Measurements from ENCODE around the gene SPTBN4.

SPTBN4 gene

DNA sequence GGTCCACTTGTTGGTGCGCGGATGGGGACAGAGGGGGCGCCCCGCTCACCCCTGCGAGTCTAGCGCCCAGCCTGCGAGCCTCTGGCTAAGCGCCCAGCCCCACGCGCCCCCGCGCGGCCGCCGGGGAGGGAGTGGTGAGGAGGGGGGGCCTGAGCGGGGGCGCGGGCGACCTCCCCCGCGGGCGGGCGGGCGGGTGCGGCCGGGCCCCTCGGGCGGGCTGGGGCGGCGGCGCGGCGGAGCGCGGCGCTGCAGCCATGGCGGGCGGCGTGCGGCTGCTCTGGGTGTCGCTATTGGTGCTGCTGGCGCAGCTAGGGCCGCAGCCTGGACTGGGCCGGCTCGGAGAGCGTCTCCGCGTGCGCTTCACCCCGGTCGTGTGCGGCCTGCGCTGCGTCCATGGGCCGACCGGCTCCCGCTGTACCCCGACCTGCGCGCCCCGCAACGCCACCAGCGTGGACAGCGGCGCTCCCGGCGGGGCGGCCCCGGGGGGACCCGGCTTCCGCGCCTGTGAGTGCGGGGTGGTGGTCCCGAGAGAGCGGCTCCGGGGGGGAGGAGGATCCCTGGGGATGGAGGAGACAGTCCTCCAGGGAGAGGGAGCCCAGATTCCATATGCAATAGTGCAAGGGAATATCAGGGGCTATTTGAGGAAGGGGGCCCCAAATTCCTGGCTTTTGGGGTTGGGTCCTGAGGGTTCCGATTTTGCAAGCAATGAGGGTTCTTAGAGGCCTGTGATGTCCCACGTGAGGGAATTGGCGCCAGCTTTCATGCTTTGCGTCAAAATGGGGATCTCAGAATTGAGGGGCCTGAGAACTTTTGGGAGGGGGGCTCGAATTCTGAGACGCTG is 134.6 kb downstream of the SPTBN4 start, which contains the start of gene LTBP4 (continued):
- TF ChIP-seq, protein P1, sequence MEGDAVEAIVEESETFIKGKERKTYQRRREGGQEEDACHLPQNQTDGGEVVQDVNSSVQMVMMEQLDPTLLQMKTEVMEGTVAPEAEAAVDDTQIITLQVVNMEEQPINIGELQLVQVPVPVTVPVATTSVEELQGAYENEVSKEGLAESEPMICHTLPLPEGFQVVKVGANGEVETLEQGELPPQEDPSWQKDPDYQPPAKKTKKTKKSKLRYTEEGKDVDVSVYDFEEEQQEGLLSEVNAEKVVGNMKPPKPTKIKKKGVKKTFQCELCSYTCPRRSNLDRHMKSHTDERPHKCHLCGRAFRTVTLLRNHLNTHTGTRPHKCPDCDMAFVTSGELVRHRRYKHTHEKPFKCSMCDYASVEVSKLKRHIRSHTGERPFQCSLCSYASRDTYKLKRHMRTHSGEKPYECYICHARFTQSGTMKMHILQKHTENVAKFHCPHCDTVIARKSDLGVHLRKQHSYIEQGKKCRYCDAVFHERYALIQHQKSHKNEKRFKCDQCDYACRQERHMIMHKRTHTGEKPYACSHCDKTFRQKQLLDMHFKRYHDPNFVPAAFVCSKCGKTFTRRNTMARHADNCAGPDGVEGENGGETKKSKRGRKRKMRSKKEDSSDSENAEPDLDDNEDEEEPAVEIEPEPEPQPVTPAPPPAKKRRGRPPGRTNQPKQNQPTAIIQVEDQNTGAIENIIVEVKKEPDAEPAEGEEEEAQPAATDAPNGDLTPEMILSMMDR (tag by site-specific recombination; IDR thresholded peaks at IDR 0.05) = peak; percentile 90
- TF ChIP-seq BCL11B (tag by site-specific recombination; IDR thresholded peaks at IDR 0.05; ENCODE audit: low read depth) = no peak
- no peak for TF ChIP-seq ZNF600 (tag by site-specific recombination; IDR thresholded peaks at IDR 0.05)
- TF ChIP-seq GFI1B (tag by site-specific recombination; IDR thresholded peaks at IDR 0.05) = no peak
- no peak; the same call in 1 of the 2 replicates for TF ChIP-seq ZNF785 (tag by site-specific recombination; IDR thresholded peaks at IDR 0.05)
- TF ChIP-seq ZNF23 (tag by site-specific recombination; IDR thresholded peaks at IDR 0.05; ENCODE audit: borderline replicate concordance) = 0 out of 2 replicates have a peak, but pooled peaks have one; percentile 1
- TF ChIP-seq, protein P2, sequence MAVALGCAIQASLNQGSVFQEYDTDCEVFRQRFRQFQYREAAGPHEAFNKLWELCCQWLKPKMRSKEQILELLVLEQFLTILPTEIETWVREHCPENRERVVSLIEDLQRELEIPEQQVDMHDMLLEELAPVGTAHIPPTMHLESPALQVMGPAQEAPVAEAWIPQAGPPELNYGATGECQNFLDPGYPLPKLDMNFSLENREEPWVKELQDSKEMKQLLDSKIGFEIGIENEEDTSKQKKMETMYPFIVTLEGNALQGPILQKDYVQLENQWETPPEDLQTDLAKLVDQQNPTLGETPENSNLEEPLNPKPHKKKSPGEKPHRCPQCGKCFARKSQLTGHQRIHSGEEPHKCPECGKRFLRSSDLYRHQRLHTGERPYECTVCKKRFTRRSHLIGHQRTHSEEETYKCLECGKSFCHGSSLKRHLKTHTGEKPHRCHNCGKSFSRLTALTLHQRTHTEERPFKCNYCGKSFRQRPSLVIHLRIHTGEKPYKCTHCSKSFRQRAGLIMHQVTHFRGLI (tag by site-specific recombination; IDR thresholded peaks at IDR 0.05) = peak; percentile 81
- TF ChIP-seq, protein P3, sequence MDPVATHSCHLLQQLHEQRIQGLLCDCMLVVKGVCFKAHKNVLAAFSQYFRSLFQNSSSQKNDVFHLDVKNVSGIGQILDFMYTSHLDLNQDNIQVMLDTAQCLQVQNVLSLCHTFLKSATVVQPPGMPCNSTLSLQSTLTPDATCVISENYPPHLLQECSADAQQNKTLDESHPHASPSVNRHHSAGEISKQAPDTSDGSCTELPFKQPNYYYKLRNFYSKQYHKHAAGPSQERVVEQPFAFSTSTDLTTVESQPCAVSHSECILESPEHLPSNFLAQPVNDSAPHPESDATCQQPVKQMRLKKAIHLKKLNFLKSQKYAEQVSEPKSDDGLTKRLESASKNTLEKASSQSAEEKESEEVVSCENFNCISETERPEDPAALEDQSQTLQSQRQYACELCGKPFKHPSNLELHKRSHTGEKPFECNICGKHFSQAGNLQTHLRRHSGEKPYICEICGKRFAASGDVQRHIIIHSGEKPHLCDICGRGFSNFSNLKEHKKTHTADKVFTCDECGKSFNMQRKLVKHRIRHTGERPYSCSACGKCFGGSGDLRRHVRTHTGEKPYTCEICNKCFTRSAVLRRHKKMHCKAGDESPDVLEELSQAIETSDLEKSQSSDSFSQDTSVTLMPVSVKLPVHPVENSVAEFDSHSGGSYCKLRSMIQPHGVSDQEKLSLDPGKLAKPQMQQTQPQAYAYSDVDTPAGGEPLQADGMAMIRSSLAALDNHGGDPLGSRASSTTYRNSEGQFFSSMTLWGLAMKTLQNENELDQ (tag by site-specific recombination; IDR thresholded peaks at IDR 0.05; ENCODE audit: low read depth) = no peak
- 0 out of 2 replicates have a peak, but pooled peaks have one; percentile 41 for TF ChIP-seq YY2 (tag by site-specific recombination; IDR thresholded peaks at IDR 0.05)
- TF ChIP-seq, protein P4, sequence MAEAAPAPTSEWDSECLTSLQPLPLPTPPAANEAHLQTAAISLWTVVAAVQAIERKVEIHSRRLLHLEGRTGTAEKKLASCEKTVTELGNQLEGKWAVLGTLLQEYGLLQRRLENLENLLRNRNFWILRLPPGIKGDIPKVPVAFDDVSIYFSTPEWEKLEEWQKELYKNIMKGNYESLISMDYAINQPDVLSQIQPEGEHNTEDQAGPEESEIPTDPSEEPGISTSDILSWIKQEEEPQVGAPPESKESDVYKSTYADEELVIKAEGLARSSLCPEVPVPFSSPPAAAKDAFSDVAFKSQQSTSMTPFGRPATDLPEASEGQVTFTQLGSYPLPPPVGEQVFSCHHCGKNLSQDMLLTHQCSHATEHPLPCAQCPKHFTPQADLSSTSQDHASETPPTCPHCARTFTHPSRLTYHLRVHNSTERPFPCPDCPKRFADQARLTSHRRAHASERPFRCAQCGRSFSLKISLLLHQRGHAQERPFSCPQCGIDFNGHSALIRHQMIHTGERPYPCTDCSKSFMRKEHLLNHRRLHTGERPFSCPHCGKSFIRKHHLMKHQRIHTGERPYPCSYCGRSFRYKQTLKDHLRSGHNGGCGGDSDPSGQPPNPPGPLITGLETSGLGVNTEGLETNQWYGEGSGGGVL (tag by site-specific recombination; IDR thresholded peaks at IDR 0.05) = peak; percentile 96
- TF ChIP-seq ZNF473 (tag by site-specific recombination; IDR thresholded peaks at IDR 0.05) = no peak
- TF ChIP-seq, protein P5, sequence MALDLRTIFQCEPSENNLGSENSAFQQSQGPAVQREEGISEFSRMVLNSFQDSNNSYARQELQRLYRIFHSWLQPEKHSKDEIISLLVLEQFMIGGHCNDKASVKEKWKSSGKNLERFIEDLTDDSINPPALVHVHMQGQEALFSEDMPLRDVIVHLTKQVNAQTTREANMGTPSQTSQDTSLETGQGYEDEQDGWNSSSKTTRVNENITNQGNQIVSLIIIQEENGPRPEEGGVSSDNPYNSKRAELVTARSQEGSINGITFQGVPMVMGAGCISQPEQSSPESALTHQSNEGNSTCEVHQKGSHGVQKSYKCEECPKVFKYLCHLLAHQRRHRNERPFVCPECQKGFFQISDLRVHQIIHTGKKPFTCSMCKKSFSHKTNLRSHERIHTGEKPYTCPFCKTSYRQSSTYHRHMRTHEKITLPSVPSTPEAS (tag by site-specific recombination; IDR thresholded peaks at IDR 0.05) = no peak
- no peak for TF ChIP-seq ZBTB21 (tag by site-specific recombination; IDR thresholded peaks at IDR 0.05)
- no peak for TF ChIP-seq ZNF223 (tag by site-specific recombination; IDR thresholded peaks at IDR 0.05)
- TF ChIP-seq ZNF221 (tag by site-specific recombination; IDR thresholded peaks at IDR 0.05; ENCODE audit: borderline replicate concordance) = no peak
- peak; percentile 67 for TF ChIP-seq IKZF3 (tag by site-specific recombination; IDR thresholded peaks at IDR 0.05)
- TF ChIP-seq TRIM28 (IDR thresholded peaks at IDR 0.05; ENCODE audit: borderline replicate concordance, low read length) = no peak
- no peak for TF ChIP-seq HOXA7 (CRISPR knock-in tag; IDR thresholded peaks at IDR 0.05; ENCODE audit: borderline replicate concordance)
- peak; percentile 31; the same call in 1 of the 2 replicates for TF ChIP-seq ZBTB7A (tag by site-specific recombination; IDR thresholded peaks at IDR 0.05; ENCODE audit: low read depth)
- peak; percentile 36 for TF ChIP-seq EGR2 (tag by site-specific recombination; IDR thresholded peaks at IDR 0.05; ENCODE audit: low read depth)
- TF ChIP-seq ZBTB48 (tag by site-specific recombination; IDR thresholded peaks at IDR 0.05) = peak; percentile 10; the same call in 1 of the 2 replicates
- no peak for TF ChIP-seq ZNF155 (tag by site-specific recombination; IDR thresholded peaks at IDR 0.05)
- TF ChIP-seq ZNF19 (tag by site-specific recombination; IDR thresholded peaks at IDR 0.05; ENCODE audit: low read depth) = no peak
- TF ChIP-seq ZNF544 (tag by site-specific recombination; IDR thresholded peaks at IDR 0.05) = no peak
- TF ChIP-seq, protein P6, sequence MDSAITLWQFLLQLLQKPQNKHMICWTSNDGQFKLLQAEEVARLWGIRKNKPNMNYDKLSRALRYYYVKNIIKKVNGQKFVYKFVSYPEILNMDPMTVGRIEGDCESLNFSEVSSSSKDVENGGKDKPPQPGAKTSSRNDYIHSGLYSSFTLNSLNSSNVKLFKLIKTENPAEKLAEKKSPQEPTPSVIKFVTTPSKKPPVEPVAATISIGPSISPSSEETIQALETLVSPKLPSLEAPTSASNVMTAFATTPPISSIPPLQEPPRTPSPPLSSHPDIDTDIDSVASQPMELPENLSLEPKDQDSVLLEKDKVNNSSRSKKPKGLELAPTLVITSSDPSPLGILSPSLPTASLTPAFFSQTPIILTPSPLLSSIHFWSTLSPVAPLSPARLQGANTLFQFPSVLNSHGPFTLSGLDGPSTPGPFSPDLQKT (IDR thresholded peaks at IDR 0.05; ENCODE audit: borderline replicate concordance, low read depth, low read length) = no peak
- no peak for TF ChIP-seq ZNF16 (tag by site-specific recombination; IDR thresholded peaks at IDR 0.05; ENCODE audit: low read depth)
- no peak for TF ChIP-seq ZNF292 (tag by site-specific recombination; IDR thresholded peaks at IDR 0.05; ENCODE audit: borderline replicate concordance, low read depth)
- TF ChIP-seq ZNF24 (tag by site-specific recombination; IDR thresholded peaks at IDR 0.05) = no peak

Data from HEK293 (cell line).